ENCODE data around the gene MYCBP.

GRCh38 chr1:38865112-38865715, 7.9 kb downstream of the MYCBP start:
- TF ChIP-seq CTCF (IDR thresholded peaks at IDR 0.05) (no peak), POLR2AphosphoS5 (IDR thresholded peaks at IDR 0.05) (no peak), POLR2A (IDR thresholded peaks at IDR 0.05) (no peak)
